ENCODE data around the gene MACROD2.
"Not testable (repeated sequence)": the region's sequence is repeated elsewhere in the genome, so short reads cannot be mapped to it uniquely, and the experiment has no call there.

The MACROD2 gene

DNA sequence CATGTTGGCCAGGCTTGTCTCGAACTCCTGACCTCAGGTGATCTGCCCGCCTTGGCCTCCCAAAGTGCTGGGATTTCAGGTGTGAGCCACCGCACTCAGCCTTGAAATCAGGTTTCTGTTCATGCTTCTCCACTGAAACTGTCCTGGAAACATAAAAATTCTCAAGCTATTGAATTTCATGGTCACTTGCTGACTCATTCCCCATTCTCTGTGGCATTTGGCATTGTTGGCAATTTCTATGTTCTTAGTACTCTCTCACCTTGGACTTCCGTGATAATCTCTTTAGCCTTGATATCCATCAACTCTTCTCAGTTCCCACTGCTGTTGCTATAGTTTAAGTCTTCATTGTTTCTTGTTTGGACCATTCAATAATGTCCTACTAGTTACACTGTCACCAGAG, 11.1 kb upstream of the MACROD2 start:
- no peak for DNase-seq (ENCODE audit: extremely low read depth, insufficient read length)
- TF ChIP-seq CTCF (IDR thresholded peaks at IDR 0.05; ENCODE audit: insufficient read depth, low read length, poor library complexity, severe bottlenecking), result no peak
- H3K36me3 ChIP-seq (ENCODE audit: control insufficient read depth, insufficient read depth, low read length), result no peaks in the 10 kb centered on the region
- H3K27me3 ChIP-seq (replicated peaks; ENCODE audit: control insufficient read depth, insufficient read depth, low read length), result no peaks in the 10 kb centered on the region
- no peak overlapping the region for H3K4me3 ChIP-seq (replicated peaks; ENCODE audit: low read depth, low read length)

- no peak for TF ChIP-seq CTCF (IDR thresholded peaks at IDR 0.05; ENCODE audit: insufficient read depth, low read length, poor library complexity, severe bottlenecking)
- Histone ChIP-seq H3K4me3 (replicated peaks; ENCODE audit: low read depth, low read length) (no peak within 1 kb of the TSS), H3K27me3 (replicated peaks; ENCODE audit: control insufficient read depth, insufficient read depth, low read length) (no peaks in the 10 kb centered on the region), H3K36me3 (ENCODE audit: control insufficient read depth, insufficient read depth, low read length) (no peaks in the 10 kb centered on the region)
- no peak for DNase-seq (ENCODE audit: extremely low read depth, insufficient read length)
Observed at GRCh38 chr20:13990465-13990864, 4.9 kb upstream of the MACROD2 start, which contains the start of gene SEL1L2. TSS of gene SEL1L2 (minus strand) at chr20:13990614. CDS start at chr20:13990534, 80 bp downstream.

GRCh38 chr20:13991311-13991710, 4.0 kb upstream of the MACROD2 start:
- Histone ChIP-seq H3K36me3 (ENCODE audit: control insufficient read depth, insufficient read depth, low read length) (no peaks in the 10 kb centered on the region), H3K4me3 (replicated peaks; ENCODE audit: low read depth, low read length) (no peak overlapping the region), H3K27me3 (replicated peaks; ENCODE audit: control insufficient read depth, insufficient read depth, low read length) (no peaks in the 10 kb centered on the region)
- no peak for DNase-seq (ENCODE audit: extremely low read depth, insufficient read length)
- TF ChIP-seq CTCF (IDR thresholded peaks at IDR 0.05; ENCODE audit: insufficient read depth, low read length, poor library complexity, severe bottlenecking), result no peak

DNA sequence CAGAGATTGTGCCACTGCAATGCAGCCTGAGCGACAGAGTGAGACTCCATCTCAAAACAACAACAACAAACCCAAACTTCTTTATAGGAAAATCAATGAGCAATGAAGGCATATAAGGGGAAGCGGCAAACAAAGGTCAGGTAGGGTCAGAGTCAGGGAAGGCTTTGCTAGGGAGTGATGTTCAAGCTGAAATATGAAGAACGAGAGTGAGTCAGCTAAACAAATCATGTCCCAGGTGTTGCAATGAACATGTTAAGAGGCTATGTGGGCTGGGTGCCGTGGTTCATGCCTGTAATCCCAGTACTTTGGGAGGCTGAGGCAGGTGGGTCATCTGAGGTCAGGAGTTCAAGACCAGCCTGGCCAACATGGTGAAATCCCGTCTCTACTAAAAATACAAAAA, 3.4 kb upstream of the MACROD2 start:
- not testable (repeated sequence) for DNase-seq (ENCODE audit: extremely low read depth, insufficient read length); H3K27me3 ChIP-seq (replicated peaks; ENCODE audit: control insufficient read depth, insufficient read depth, low read length); H3K36me3 ChIP-seq (ENCODE audit: control insufficient read depth, insufficient read depth, low read length); H3K4me3 ChIP-seq (replicated peaks; ENCODE audit: low read depth, low read length)

GRCh38 chr20:13995841-13996240, 525 bp downstream of the MACROD2 start:
- no peak for TF ChIP-seq CTCF (IDR thresholded peaks at IDR 0.05; ENCODE audit: insufficient read depth, low read length, poor library complexity, severe bottlenecking)
- Histone ChIP-seq H3K36me3 (ENCODE audit: control insufficient read depth, insufficient read depth, low read length) (no peaks in the 10 kb centered on the region), H3K27me3 (replicated peaks; ENCODE audit: control insufficient read depth, insufficient read depth, low read length) (no peaks in the 10 kb centered on the region), H3K4me3 (replicated peaks; ENCODE audit: low read depth, low read length) (no peak overlapping the region)
- peak; percentile 5 for DNase-seq (ENCODE audit: extremely low read depth, insufficient read length)

GRCh38 chr20:13996265-13996664, 949 bp downstream of the MACROD2 start:
- DNase-seq (ENCODE audit: extremely low read depth, insufficient read length), result no peak
- Histone ChIP-seq H3K4me3 (replicated peaks; ENCODE audit: low read depth, low read length) (no peak overlapping the region), H3K27me3 (replicated peaks; ENCODE audit: control insufficient read depth, insufficient read depth, low read length) (no peaks in the 10 kb centered on the region), H3K36me3 (ENCODE audit: control insufficient read depth, insufficient read depth, low read length) (no peaks in the 10 kb centered on the region)
- TF ChIP-seq CTCF (IDR thresholded peaks at IDR 0.05; ENCODE audit: insufficient read depth, low read length, poor library complexity, severe bottlenecking), result no peak

Data from GM06990 (cell line).